Activated CD4-positive, alpha-beta T cell treated with anti-CD3 and anti-CD28 coated beads, Interleukin-2, amount 50 U/mL, for 48 hours (primary cell): ENCODE measurements around the gene VPS41.
"Not testable (repeated sequence)": the region's sequence is repeated elsewhere in the genome, so short reads cannot be mapped to it uniquely, and the experiment has no call there.

Experiments
- DNase-seq, 2 experiments: peaks; one replicate each; pipeline ENCODE4 v3.0.0-alpha.2; 2020

Gene VPS41

DNA sequence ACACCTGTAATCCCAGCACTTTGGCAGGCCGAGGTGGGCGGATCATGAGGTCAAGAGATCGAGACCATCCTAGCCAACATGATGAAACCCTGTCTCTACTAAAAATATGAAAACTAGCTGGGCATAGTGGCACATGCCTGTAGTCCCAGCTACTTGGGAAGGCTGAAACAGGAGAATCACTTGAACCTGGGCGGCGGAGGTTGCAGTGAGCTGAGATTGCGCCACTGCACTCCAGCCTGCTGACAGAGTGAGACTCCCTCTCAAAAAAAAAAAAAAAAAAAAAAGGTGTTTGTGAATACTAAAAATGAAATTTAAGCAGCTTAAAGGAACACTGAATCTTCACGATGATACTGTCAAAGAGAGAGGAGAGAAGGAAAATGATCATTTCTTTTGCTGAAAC lies 54.0 kb downstream of the VPS41 start:
- DNase-seq, result not testable (repeated sequence)

DNA sequence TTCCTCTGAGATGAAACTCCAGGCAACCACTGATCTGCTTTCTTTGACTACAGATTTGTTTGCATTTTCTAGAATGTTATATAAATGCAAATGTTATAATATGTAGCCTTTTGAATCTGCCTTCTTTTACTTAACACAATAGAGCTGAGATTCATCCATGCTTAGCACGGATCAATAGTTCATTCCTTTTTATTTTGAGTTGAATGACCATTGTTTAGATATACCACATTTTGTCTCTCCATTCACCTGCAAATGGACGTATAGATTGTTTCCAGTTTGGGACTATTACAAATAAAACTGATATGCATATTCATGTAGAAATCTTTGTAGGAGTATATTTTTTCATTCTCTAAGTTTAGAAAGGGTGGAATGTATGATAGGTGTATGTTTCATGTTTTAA lies 57.7 kb downstream of the VPS41 start:
- DNase-seq, result no peak

DNA sequence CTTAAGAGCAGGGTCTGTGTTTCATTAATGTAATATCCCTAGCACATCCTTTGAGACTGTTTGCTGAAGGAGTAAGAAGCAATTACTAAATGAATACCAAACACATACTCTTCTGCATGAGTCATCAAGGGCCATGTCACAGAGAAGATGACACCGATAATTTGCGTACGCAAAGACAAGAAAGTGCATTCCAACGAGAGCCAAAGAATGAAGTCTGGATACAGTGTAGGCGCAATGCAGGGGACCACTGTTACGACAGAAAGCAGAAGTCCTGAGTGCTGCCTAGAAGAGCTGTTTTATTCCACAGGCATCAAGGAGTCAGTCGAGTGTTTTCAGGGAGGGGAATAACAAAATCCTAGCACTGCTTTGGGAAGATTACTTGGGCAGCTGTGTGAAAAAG lies 62.7 kb downstream of the VPS41 start:
- no peak for DNase-seq

DNA sequence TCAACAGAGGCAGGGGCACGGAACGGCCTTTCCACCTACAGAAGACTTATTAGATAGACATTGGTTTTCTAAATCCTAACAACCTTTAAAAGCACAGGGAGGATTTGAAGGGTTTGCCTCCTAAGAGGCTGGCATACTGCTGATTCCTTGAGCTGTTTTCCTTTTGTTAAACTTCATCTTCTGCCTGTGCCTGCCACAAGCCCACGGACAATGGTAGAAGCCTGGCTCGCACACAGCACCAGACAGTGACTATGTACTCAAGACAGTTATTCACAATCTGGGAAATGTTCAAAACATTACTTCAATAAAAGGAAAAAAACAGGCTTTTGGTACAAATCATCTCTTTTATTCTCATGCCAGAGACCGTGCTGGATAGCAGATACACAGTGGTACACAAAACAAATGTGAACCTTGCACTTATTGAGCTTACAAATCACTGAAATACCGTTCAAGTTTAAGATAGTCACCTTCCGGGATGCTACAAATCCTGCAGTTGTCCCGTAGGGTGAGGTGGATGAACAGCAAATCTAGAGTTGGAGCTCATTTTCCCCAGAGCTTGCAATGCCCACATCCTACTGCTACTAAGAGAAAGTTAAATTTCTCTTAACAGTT lies 63.9 kb downstream of the VPS41 start:
- DNase-seq, result no peak

DNA sequence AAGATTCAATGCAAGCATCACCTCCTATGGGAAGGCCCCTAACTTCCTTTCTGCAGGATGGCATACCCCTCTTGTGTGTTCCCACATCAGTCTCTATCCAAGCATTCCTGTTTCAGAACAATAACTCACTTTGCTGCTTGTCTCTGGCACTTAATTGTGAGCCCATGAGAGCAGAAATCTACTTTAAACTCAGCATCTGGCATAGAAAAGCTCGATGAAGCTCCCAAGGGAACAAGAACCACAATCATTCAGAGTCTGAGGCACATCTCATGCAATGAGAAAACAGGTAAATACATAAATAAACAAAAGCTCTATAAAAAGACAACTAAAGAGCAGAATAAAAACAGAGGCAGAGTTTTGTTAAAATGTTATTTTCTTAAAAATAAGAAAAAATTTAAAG lies 66.2 kb downstream of the VPS41 start:
- DNase-seq, result no peak

DNA sequence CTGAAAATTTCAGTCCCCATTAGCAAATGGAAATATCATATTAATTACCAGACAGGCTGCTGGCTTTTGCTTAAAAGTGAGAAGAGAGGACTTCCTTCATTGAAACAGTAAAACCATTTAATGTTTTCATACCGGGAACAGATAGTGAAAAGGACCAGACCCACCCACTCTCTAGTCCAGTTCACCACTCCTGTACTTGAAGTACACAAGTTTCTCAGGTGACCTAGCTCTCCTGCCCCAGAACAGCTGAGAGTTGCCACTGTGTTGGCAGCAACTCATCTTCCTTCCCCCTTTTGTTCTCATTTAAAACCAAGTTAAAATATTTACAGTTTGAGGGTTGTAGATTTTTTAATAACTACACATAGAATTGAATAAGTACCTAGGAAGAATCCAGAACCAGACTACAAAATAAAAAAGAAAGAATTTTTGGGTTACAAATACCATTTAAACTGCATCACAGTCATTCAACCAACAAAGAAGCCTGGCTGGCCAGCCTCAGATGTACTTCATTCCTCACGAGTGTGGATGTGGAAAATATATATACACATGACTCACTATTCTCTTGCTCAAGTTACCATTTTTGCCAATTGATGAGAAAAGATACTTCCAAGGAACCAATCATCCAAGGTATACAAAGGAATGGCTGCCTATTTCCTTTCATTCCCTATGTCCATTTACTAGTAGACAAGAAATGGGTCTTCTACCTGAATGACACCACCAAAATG lies 68.1 kb downstream of the VPS41 start:
- DNase-seq, result no peak

DNA sequence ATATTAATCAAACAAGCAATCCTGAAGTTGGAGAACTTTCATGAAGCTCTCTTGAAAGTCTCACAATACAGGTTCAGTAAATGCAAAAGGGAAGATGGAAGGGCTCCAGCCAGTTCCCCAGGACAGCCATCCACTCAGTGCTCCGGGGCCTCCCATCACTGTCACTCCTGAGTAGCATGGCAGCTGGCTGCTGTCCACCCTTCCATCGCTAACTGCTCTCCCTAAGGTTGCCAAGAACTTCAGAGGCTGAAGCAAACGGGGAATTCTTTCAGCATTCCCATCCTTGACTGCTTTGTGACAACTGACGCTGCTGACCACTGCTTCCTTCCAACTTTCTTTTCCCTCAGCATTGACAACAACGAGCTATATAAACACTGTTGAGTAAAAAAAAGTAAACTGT lies 69.1 kb downstream of the VPS41 start:
- no peak for DNase-seq

DNA sequence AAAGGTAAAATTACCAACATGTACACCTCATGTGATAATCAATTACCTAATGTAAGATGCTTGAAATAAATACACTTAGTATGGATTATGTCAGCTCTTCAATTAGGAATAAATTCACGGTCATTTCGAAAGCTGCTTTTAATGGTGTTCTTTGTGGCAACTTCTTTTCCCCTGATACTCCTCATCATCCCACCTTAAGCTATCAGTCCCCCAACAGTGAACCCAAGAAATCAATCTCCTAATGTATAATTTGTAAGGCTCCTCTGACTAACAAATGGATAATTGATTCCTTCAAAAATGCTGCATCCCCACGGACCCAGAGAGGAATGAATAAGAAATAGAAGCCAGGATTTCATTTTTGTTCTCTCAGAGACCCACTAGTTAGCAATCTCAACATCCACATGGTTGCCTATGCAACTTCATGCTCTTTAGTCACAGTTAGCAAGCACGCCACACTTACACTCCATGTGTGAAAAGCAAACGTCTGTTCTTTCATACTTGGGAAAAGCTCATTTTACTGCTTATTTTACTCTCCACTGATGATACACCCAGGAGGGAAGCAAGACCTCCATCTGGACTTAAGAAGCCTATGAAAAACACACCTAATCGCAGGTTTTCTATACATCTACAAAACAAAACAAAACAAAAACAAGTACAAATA lies 70.1 kb downstream of the VPS41 start:
- DNase-seq, result no peak

DNA sequence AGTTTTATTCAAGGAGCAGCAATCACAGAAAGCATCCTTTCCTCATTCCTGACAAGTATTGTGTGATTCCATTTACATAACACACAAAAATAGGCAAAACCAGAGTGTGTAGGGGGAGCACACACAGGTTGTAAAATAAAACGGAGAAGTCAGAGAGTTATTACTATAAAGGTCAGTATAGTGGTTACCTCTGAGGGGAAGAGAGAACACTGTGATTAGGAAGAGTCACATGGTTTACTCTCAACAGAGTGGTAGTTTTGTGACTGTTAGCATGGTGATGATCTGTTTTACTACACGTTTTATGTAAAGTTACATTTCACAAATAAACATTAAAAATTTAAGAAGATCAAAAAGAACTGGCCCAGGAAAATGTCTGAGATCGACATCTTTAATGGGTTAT lies 74.6 kb downstream of the VPS41 start:
- no peak for DNase-seq

DNA sequence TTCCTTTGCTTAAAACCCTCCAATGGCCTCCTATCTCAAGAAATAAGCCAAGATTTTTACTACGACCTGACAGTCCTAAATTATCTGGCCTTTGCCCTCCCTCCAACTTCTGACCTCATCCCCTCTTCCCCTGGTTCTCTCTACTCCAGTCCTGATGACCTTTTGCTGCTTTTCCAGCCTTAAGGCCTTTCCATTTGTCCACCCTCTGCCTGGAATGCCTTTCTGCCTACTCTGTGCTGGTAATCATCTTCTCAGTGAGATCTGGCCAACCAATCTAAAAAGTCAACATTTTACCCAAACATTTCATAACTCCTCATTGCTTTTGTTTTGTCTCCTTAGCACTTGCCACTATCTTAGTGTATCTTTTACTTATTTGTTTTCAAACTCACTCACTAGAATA lies 75.7 kb downstream of the VPS41 start:
- DNase-seq, result no peak

DNA sequence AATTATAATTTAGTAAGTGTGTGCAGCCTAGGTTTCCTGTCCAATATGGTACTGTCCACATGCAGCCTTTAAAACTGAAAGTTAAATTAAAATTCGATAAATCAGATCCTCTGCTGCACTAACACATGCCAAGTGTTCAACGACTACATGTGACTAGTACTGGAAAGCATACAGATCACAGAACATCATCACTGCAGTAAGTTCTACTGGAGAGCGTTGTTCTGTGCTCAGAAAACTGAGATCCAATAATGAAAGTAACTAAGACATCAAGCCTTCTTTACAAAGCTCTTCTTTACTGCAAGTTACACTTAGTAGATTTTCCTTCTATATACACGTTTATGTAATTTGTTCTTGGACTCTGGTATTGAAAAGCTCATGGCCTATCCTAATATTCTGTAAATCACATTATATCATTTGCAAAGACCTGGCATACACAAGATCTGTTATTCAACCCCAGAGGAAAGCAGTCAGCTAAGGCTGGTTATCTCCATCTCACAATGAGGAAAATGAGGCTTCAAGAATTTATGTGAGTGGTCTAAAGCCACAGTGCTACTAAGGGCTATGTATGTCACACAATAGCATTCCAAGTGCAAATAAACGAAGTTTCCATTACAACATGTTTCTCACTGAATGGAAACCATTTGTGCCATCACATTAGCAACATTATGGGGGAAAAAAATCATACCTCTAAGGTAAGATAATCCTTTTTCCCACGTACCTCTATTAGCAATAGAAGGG lies 77.6 kb downstream of the VPS41 start:
- no peak for DNase-seq

DNA sequence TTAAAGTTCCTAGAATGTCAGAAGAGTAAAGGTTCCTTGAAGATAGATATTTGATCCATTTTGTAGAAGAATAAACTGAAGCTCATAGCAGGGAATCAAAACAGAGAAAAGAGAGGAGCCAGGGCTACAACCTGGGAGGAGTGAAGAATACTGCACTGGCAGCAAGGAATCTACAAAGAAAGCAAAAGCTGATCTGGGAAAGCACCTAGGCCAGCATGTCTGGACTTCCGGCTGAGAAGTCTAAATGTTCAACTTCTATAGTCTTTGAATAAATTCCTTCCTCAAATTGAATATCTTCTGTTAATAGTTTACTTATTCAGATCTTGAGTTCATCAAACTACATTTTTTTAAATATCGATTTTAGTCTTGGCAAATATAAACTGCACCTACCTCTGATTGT lies 78.2 kb downstream of the VPS41 start:
- DNase-seq, result no peak

DNA sequence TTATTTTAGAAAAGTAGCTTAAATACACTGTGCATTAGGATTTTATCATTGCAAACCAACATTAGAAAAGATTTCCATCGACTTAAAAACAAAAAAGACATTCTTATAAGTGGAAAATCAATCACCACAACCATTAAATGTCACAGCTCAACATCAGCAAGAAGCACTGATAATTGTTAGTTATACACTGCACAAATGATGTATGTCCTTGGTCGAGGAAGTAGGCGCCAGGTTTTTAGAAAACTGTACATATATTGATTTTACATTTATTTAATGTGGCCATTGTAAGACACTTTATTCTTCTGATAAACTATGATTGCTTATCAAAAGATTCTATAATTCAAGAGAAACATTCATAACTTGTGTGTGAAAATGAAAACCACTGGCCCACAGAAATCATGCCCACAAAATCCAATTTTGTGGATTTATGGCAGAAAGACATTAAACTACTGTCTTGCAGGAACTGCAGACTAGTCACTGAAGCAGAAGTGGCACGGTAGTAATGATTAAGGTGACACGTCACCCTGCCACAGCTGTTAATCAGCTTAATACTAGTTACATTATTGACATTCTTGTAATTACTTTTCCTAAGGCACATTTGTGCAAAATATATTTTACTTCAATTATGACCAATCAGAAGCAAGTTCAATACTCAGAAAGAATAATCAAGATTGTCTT lies 79.4 kb downstream of the VPS41 start:
- DNase-seq, result no peak

DNA sequence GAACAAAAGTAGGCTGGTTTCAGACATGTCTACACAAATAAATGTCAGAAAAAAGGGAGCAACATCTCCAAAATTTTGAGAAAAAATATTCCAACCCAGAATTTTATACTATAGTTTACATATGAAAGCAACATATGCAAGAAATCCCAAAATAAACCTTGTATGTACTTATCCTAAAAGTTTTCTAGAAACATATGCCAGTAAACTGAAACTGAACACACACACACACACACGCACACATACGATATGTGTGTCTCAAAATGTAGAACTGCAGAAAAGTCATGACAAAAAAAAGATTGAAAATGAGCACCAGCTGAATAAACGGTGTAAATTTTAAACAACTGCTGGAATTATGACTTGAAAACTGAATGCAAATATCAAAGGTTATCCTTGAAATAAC lies 81.0 kb downstream of the VPS41 start:
- no peak for DNase-seq

DNA sequence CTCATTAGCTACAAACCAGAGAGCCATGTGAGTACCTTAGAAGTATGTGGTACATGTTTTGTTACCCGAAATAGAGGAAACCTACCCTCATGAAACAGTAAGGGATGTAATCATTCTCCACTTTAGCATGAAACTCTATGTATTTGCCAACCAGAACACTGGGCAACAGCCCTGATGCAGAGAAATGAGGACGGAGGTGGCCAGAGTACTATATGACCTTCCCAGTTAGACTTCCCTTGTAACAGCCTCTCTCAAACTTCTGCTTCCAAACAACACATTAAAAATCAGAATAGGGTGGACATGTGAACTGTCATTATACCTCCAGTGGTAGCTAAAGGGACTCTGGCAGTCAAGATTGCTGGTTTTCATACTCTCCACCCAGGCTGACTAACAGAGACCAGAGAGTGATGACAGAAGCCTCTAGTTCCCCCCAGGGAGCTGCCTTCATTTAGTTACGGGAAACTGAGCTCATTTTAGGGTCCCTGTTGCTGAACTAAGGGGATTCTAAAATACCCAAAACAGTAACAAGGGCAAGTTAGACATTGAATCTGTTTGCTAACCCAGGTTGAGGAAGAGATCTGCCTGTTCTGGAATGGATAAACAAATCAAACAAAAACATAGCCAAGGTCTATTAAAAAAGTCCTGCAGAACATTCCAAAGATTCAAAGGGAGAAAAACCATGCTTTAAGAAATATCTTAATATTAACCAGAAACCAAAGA lies 83.1 kb downstream of the VPS41 start:
- no peak for DNase-seq

DNA sequence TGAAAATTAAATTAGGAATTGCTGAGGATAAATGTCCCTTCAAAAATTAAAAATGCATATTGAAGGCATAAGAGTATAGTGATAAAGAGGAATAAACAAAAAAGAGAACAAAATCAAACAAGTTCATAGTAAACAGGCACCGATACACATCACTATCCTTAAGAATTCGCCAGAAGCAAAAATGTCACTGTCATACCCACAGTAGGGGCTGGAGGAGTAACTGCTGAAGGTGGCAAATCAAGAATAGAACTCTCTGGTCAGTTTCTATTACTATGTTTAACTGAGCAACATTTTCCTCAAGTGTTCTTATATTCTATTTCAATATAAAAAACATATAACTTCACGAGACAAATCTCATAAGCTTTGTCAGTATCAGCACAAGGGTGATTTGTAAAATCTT lies 84.0 kb downstream of the VPS41 start:
- no peak for DNase-seq

DNA sequence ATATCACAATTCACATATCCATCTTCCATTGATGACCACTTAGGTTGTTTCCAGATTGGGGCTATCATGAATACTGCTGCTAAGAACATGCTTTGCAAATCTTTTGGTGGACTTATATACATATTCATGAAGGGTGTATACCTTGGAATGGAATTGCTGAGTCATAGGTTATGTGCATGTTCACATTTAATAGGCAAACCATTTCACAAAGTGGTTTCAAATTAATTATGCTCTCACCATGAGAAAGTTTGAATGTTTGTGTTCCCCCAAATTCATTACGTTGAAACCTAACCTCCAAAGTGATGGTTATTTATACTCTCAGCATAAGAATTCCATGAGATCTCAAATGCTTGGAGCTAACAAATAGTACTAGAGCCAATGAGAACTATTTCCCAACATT lies 86.4 kb downstream of the VPS41 start:
- no peak for DNase-seq

DNA sequence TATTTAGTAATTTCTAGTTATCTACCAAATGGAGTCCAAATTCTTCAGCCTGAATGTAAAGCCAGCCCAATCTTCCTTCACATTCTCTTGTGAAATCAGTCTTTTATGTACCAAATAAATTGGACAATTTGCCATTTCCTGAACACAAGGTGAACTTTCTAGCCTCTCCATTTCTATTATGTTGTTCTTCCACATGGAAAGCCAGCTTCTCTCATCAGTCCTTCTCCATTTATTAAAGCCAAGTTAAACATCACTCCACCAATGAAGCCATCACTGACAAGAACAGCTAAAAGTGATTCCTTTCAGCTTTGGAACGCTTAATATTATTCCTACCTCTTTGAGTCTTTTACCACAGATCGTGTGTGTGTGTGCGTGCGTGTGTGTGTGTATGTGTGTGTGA lies 88.4 kb downstream of the VPS41 start:
- no peak for DNase-seq

DNA sequence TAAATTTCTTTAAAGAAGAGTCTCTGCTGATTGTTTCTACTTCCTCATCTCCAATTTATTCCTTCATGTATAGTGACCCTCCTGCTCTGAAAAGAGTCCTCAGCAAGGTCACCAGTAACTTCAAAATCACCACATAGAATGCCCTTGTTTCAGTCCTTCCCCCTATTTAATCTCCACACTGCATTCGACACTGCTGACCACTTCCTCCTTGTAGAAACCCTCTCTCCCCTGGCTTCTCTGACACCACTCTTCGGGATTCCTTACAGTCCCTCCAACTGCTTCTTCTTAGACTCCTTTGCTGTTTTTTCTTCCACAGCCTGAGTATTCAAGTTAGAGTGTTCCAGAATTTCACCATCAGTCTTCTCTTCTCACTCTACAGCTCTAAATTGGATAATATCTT lies 89.5 kb downstream of the VPS41 start:
- no peak for DNase-seq

DNA sequence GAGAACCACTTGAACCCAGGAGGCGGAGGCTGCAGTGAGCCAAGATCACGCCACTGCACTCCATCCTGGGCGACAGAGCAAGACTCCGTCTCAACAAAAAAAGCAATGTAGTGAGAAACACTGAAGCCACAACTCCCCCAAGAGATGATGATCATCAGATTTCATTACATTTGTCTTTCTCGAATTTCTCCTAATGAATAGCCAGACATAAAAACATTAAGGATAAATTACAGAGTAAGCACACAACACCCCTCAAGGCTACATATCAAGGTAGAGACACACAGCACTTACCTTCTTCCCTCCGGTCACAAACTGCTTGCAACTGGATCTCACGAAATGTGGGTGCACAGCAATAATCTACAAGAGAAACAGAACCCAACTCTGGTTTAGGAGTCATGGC lies 91.5 kb downstream of the VPS41 start:
- no peak for DNase-seq

DNA sequence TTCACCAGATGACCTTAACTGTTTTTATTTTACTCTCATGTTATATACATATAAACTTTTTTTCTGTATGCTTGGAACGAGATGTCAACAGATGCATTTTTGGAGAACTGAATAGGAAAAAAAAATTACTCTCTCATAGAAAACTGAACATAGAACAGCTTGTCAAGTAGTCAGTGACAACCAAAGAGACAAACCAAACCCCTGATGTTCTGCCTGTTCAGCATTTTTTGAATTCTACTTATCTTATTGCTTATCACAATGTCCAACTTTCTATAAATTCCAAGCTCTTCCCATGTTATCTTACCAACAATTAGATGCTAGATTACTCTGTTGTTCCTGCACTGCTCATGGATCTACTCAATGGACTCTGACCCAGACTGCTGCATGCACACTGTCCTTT lies 95.2 kb downstream of the VPS41 start:
- DNase-seq, result no peak

DNA sequence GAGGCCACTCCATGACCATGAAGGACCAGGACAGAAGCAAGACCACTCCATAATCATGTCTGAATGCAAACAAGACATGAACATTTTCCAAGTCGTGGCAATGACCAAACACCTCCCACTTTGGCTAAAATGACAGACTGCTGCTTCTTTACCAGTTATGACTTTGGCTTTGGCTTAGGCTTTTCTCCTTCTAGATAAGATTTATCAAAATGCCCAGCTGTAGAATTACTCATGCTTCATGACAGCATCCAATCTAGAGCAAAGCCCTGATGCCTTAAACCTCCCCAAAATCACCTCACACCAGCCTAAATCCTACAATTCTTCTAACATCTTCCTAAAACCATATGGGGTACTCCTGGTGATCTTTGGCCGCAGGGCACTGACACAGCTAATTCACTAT lies 102.1 kb downstream of the VPS41 start:
- DNase-seq, result no peak

DNA sequence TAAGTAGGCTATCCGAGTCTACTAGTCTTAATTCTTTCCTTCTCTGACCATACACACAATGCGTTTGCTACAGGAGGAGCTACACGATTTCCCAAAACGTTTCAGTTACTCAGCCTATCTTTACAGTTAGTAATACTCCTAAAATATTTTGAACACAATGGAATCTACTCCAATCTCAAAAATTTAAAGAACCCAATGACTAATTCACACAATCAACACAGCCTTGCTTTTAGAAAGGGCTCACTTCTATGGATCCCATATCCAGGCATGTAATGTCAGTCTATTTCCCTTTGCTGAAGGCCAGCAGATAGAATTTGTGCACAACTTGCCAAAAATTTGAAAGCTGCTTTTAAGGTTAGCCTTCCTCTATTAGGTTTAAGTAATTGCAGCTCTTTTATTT lies 107.2 kb downstream of the VPS41 start:
- DNase-seq, result no peak
